Measurements from ENCODE around the gene PRDX4. TPM values are rescaled to one million over a fixed set of nuclear protein-coding genes. Genes with fewer than 3 reads are reported as not detected.
"Not testable (repeated sequence)": the region's sequence is repeated elsewhere in the genome, so short reads cannot be mapped to it uniquely, and the experiment has no call there.

The PRDX4 gene
- total RNA-seq, 1 experiment from 2014 or later = 411 TPM

GRCh38 chrX:23664496-23664895, 2.8 kb upstream of the PRDX4 start:
- DNase-seq (ENCODE audit: low read depth, low spot score) = no peak
- in situ Hi-C loops (cut with HindIII; ENCODE audit: low pct_unique_long_range_greater_than_20kb, low sequenced_read_pairs) = no loop called here

GRCh38 chrX:23666282-23666681, 1.0 kb upstream of the PRDX4 start:
- DNase-seq (ENCODE audit: low read depth, low spot score) = no peak
- in situ Hi-C loops (cut with HindIII; ENCODE audit: low pct_unique_long_range_greater_than_20kb, low sequenced_read_pairs) = no loop called here

- in situ Hi-C loops (cut with HindIII; ENCODE audit: low pct_unique_long_range_greater_than_20kb, low sequenced_read_pairs) = no loop called here
- no peak for DNase-seq (ENCODE audit: low read depth, low spot score)
Measured at GRCh38 chrX:23668335-23668734, 1.0 kb downstream of the PRDX4 start.

GRCh38 chrX:23670528-23670927, 3.2 kb downstream of the PRDX4 start:
- DNase-seq (ENCODE audit: low read depth, low spot score) = no peak
- in situ Hi-C loops (cut with HindIII; ENCODE audit: low pct_unique_long_range_greater_than_20kb, low sequenced_read_pairs) = no loop called here

- in situ Hi-C loops (cut with HindIII; ENCODE audit: low pct_unique_long_range_greater_than_20kb, low sequenced_read_pairs) = no loop called here
- DNase-seq (ENCODE audit: low read depth, low spot score) = no peak
Measured at GRCh38 chrX:23673108-23673507, 5.8 kb downstream of the PRDX4 start.

GRCh38 chrX:23676486-23676885, 9.2 kb downstream of the PRDX4 start:
- DNase-seq (ENCODE audit: low read depth, low spot score); in situ Hi-C loops (cut with HindIII; ENCODE audit: low pct_unique_long_range_greater_than_20kb, low sequenced_read_pairs): not testable (repeated sequence)

- in situ Hi-C loops (cut with HindIII; ENCODE audit: low pct_unique_long_range_greater_than_20kb, low sequenced_read_pairs) = no loop called here
- DNase-seq (ENCODE audit: low read depth, low spot score) = no peak
Measured at GRCh38 chrX:23692166-23692565, 24.9 kb downstream of the PRDX4 start.

- DNase-seq (ENCODE audit: low read depth, low spot score) = peak; percentile 74
- in situ Hi-C loops (cut with HindIII; ENCODE audit: low pct_unique_long_range_greater_than_20kb, low sequenced_read_pairs) = no loop called here
Measured at GRCh38 chrX:23694606-23695005, 27.3 kb downstream of the PRDX4 start.

- DNase-seq (ENCODE audit: low read depth, low spot score) = no peak
- in situ Hi-C loops (cut with HindIII; ENCODE audit: low pct_unique_long_range_greater_than_20kb, low sequenced_read_pairs) = no loop called here
Measured at GRCh38 chrX:23699636-23700194, 32.4 kb downstream of the PRDX4 start.

GRCh38 chrX:23704673-23705206, 37.4 kb downstream of the PRDX4 start:
- DNase-seq (ENCODE audit: low read depth, low spot score) = no peak
- in situ Hi-C loops (cut with HindIII; ENCODE audit: low pct_unique_long_range_greater_than_20kb, low sequenced_read_pairs) = no loop called here

- DNase-seq (ENCODE audit: low read depth, low spot score) = no peak
- in situ Hi-C loops (cut with HindIII; ENCODE audit: low pct_unique_long_range_greater_than_20kb, low sequenced_read_pairs) = no loop called here
Measured at GRCh38 chrX:23705235-23705634, 37.9 kb downstream of the PRDX4 start.

- in situ Hi-C loops (cut with HindIII; ENCODE audit: low pct_unique_long_range_greater_than_20kb, low sequenced_read_pairs) = no loop called here
Measured at GRCh38 chrX:23720117-23720677, 52.9 kb downstream of the PRDX4 start.

GRCh38 chrX:23726191-23726590, 58.9 kb downstream of the PRDX4 start:
- DNase-seq (ENCODE audit: low read depth, low spot score) = no peak

More at GRCh38 chrX:23720117-23720677, 52.9 kb downstream of the PRDX4 start:
- DNase-seq (ENCODE audit: low read depth, low spot score) = no peak

GRCh38 chrX:23727206-23727605, 59.9 kb downstream of the PRDX4 start:
- in situ Hi-C loops (cut with HindIII; ENCODE audit: low pct_unique_long_range_greater_than_20kb, low sequenced_read_pairs) = no loop called here
- DNase-seq (ENCODE audit: low read depth, low spot score) = no peak

More at GRCh38 chrX:23726191-23726590, 58.9 kb downstream of the PRDX4 start:
- in situ Hi-C loops (cut with HindIII; ENCODE audit: low pct_unique_long_range_greater_than_20kb, low sequenced_read_pairs) = no loop called here

GRCh38 chrX:23729214-23729613, 61.9 kb downstream of the PRDX4 start:
- no peak for DNase-seq (ENCODE audit: low read depth, low spot score)
- in situ Hi-C loops (cut with HindIII; ENCODE audit: low pct_unique_long_range_greater_than_20kb, low sequenced_read_pairs) = no loop called here

- in situ Hi-C loops (cut with HindIII; ENCODE audit: low pct_unique_long_range_greater_than_20kb, low sequenced_read_pairs) = no loop called here
- DNase-seq (ENCODE audit: low read depth, low spot score) = no peak
Measured at GRCh38 chrX:23731951-23732350, 64.7 kb downstream of the PRDX4 start.

- in situ Hi-C loops (cut with HindIII; ENCODE audit: low pct_unique_long_range_greater_than_20kb, low sequenced_read_pairs) = no loop called here
- peak; percentile 5 for DNase-seq (ENCODE audit: low read depth, low spot score)
Measured at GRCh38 chrX:23732704-23733103, 65.4 kb downstream of the PRDX4 start.
